GM21825 (cell line): ENCODE results near the gene DHCR7.

Experiments used
- ATAC-seq: cut with Tn5 transposase; IDR thresholded peaks from one replicate; pipeline ENCODE4 v1.9.1; 2021; ENCODE audit warnings: mild to moderate bottlenecking, moderate library complexity; ENCODE audit not compliant: unreplicated experiment

DHCR7 gene

GRCh38 chr11:71421392-71421950 lies 26.7 kb downstream of the DHCR7 start:
- ATAC-seq: no peak

DNA sequence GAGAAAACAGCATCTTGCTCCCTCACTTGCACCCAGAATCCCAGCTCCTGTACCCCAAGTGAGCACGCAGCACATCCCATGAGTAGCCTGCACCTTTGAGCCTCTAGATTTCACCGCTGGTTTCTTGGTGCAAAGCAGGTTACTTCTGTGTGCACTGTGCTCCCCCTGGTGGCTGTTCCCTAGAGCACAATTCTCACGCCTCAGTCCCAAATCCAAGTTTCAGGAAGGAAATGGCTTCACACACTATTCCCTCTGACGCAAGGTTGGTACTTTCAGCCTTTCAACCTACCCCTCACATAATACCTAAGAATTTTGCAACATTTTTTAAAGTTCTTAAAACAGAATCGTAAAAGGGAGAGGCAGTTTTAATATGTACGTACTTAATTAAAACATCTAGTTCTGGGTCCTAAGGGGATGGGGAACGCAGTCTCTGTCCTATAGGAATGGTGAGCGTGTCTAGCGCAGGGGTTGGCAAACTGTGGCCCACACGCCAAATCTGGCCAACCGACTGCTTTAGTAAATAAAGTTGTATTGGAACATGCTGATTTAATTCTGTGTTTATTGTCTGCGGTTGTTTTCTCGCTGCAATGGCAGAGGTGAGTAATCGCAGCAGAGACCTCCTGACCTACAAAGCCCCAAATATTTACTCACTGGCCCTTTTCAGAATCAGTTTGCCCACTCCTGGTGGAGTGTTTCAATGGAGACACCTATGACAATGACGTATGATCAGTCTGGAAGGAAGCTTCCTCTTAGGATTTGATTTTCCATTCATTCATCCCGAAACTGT lies 27.5 kb downstream of the DHCR7 start:
- no peak for ATAC-seq

GRCh38 chr11:71418643-71419042 lies 29.6 kb downstream of the DHCR7 start:
- peak; percentile 65 for ATAC-seq

DNA sequence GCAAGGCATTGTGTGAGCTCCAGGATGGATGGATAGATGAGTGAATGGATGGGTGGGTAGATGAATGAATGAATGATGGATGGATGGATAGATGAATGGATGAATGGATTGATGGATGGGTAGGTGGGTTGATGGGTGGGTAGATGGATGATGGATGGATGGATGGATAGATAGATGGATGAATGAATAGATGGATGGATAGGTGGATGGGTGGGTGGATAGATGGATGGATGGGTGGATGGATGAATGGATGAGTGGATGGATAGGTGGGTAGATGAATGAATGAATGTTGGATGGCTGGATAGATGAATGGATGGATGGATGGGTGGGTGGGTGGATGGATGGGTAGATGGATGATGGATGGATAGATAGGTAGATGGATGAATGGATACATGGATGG lies 33.5 kb downstream of the DHCR7 start:
- ATAC-seq: no peak

GRCh38 chr11:71410363-71410966 lies 37.7 kb downstream of the DHCR7 start:
- no peak for ATAC-seq

GRCh38 chr11:71408826-71409225 lies 39.4 kb downstream of the DHCR7 start:
- ATAC-seq: no peak

DNA sequence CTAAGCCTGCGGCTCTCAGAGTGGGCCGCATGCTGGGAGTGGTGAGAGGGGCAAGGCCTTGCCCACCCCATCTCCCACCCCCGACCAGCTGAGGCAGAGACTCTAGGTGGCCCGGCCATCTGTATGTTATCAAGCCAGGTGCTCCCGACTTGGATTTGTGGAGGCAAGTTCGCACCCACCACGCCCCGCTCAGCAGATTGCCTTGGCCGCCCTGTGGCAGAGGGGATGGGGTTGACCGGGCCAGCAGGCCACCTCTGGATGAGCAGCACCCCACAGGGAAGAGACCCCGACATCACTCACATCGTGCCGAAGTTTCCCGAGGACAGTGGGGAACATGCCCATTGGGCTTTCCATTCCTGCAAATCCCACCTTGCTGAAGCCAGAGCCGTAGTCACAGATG lies 40.8 kb downstream of the DHCR7 start:
- ATAC-seq: no peak

GRCh38 chr11:71406681-71407080 lies 41.5 kb downstream of the DHCR7 start:
- no peak for ATAC-seq

DNA sequence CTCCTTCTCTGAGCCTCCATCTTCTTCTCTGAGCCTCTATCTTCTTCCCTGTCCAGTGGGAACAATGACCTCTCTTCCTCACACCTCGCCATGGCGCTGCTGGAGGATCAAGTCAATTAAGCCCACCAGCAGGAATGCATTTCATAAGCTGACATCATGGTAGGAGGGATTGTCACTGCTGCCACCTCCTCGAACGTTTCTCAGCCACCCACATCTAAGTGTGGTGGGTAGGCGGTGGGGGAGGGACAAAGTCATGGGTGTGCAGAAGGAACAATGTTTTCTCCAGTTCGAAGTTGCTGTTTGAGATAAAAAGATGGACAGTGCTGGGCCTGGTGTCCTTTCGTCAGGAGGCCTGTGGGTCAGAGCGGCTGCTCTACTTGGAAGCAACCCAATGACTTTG lies 44.0 kb downstream of the DHCR7 start:
- ATAC-seq: no peak

DNA sequence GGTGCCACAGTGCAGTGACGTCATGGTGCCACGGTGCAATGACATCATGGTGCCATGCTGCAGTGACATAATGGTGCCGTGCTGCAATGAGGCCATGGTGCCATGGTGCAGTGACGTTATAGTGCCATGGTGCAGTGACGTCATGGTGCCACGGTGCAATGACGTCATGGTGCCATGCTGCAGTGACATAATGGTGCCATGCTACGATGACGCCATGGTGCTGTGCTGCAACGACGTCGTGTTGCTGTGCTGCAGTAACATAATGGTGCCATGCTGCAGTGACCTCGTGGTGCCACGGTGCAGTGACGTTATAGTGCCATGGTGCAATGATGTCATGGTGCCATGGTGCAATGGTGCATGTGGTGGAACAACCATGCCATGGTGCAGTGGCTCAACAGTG lies 45.3 kb downstream of the DHCR7 start:
- no peak for ATAC-seq

DNA sequence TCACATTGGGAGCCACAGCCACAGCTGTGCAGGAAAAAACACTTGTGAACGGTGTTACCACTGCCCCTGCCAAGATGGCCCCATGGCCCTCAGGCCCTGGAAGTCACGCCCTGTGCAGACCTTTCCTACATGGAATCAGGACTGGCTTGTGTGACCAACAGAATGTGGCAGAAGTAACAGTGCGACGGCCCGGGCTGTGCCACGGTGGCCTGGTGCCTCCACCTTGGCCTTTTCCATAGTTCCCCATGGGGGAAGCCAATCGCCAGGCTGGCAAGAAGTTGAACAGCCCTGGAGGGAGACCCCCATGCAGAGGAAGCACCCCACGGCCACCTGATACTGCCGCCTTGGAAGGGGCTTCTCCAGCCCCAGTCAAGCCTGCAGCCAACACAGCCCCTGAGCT lies 48.0 kb downstream of the DHCR7 start:
- no peak for ATAC-seq

DNA sequence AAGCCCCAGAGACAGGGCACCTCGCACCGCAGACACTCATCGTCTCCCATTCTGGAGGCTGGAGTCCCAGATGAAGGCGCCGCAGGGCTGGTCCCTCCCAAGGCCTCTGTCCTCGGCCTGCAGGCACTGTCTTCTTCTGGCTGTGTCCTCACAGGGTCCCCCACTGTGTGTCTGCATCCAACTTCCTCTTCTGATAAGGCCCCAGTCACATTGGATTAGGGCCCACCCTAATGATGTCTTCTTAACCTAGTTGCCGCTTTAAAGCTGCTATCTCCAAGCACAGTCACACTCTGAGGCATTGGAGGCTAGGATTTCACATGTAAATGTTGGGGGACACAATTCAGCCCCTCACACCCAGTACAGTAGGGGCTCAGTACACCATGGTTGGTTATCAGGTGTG lies 48.9 kb downstream of the DHCR7 start:
- no peak for ATAC-seq

DNA sequence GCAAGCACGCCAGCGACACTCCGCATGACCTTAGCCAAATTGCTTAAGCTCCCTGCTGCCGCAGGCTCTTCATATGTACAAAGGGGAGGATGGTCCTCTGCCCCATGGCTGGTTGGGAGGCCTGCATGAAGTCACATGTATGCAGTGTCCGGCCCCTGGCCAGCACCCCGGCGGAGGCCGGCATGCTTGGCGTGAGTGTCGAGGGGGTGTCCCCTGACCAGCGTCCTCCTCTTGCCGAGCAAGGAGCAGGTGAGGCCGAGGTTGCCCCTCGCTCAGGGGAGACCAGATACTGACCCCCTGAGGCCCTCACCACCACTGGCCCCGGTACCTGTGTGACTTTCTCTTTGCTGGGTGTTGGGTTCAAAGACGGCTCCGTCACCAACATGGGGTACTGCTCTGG lies 50.2 kb downstream of the DHCR7 start:
- no peak for ATAC-seq

DNA sequence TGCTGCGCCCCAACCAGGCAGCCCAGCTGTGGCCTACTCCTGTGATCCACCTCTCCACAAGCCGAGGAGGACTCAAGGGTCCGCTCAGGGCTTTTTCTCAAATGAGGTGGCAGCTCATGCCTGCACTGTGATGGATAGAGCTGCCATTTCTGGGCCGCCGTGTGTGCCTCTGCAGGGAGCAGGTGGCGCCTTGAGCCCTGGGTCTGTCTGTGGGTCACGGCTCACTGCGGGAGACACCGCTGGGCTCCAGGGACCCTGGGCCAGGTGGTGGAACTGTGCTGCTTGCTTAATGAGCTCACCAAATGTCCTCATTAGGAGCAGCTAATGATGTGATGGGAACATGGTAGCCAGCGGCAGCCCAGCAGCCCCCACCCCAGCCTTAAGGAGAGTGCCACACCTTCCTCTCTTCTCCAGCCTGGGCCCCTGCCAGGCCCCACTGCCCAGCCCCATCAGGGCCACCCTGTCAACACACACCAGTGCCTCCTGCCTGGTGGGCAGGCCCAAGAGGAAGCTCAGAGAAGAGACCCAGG lies 50.8 kb downstream of the DHCR7 start:
- ATAC-seq: no peak

DNA sequence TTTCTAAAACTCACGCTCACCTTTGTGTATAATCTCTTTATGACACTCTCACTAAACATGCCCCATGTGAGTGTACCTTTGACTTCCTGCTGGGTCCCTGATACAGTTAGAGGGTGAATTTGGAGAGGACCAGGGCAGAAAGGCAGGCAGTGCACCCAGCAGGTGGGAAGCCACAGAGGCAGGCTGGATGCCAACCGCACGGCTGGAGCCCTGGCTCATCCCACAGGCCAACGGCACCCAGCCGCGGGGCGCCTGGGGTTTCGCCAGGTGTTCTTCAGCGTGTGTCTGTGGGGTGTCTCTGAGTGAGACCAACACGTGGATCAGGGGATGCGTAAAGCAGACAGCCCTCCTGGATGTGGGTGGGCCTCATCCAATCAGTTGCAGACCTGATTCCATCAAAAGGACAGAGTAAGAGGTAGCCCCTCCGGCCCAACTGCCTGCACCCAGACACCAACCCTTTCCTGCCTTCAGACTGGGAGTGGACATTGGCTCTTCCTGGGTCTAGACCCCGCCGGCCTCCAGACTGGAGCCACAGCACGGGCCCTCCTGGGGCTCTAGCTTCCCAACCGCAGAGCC lies 51.6 kb downstream of the DHCR7 start:
- no peak for ATAC-seq

GRCh38 chr11:71395774-71396173 lies 52.4 kb downstream of the DHCR7 start:
- no peak for ATAC-seq

GRCh38 chr11:71395263-71395560 lies 53.0 kb downstream of the DHCR7 start:
- ATAC-seq: no peak

DNA sequence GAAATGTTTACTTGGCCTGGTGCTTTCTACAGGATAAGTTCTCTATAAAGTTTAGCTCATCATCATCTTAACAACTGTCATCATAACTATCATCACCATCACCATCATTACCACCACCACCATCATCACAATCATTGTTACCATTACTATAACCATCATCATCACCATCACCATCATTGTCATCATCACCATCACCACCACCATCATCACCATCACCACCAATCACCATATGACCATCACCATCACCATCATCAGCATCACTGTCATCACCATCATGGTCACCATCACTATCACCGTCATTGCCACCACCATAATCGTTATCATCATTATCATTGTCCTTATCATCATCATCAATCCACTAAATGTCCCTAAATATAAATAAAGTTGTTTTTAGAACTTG lies 54.9 kb downstream of the DHCR7 start:
- no peak for ATAC-seq

DNA sequence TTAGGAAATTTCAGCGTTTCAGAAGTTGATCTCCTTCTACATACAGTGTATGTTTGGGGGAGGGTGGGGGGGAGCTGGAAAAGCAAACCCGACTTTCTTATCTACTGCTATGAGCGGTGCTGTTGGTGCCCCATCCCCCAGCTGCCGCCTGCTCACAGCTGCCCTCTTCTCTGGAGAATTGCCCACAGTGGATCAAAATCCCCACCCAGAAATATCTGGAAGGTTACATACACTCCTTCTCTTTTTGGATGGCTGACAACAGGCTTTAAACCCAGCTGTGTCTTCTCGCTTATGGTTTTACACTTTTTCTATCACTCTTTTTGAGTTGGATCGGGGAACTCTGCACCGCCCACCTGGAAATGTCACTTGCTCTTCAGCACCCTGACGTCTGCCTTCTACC lies 56.4 kb downstream of the DHCR7 start:
- no peak for ATAC-seq

DNA sequence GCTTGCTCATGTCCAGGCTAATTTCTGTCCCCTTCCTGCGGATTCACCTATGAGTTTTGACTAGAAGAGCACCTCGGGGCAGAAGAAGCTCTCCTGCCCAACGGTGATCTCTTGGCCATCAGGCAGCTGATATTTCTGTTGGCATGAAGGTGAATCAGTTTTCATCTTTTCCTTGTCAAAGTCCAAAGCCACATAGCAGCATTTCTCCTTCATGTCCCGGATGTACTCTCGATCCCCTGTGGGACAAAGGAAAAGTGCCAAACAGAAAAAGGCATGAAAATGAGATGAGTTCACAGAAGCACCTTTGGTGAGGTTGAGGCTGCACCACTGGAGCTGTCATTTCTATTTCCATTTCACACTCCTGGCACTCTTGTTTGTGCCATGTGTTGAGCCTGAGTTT lies 56.8 kb downstream of the DHCR7 start:
- ATAC-seq: no peak

GRCh38 chr11:71388637-71389235 lies 59.5 kb downstream of the DHCR7 start:
- no peak for ATAC-seq
